ENCODE results near the gene ILKAP.

The ILKAP gene

DNA sequence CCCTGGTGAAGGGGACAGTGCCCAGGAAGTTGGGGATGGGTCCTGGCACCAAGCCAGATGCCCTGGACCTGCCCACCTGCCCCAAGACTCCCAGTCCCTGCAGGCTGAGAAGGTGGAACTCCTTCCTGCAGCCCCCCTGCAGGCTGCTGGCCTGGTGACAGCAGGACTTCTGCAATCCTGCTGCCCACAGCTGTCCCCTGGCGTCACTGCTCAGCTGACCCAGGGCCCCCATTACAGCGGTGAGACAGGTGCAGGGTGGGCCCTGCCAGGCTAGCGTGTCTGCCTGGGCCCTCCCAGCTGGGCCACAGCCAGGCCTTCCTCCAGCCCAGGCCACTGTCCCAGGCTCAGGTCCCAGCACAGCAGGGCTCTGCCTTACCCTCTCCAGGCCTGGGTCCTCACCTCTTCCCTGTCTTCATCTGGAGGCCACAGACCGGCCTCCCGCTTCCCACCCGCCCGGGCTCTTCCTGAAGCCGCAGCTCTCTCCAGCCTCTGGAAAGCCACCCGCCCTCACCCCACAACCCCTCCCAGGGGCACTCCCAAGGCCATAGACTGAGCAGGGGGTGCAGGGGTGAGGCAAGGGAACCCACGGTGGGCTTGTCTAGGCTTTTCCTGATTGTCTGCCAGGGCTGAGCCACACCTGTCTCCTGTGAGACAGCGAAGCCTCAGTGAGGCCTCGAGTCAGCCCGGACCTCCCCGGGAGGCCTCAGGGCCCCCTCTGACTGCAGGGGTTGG is 53.5 kb downstream of the ILKAP start:
- DNase-seq: peak in 1 of 2 experiments; percentile 60

DNA sequence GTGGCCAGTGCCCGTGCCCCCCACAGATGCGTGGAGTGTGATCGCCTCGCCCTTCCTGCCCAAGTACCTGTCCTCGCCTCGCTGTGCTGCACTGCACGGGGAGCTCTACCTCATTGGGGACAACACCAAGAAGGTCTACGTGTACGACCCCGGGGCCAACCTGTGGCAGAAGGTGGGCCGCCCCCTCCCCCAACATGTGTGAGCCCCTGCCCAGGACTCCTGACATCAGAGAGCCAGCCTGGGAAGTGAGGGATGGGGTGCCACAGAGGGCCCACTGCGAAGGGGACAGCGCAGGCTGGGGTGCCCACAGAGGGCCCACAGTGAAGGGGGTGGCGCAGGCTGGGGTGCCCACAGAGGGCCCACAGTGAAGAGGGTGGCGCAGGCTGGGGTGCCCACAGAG is 54.5 kb downstream of the ILKAP start:
- no peak for DNase-seq

DNA sequence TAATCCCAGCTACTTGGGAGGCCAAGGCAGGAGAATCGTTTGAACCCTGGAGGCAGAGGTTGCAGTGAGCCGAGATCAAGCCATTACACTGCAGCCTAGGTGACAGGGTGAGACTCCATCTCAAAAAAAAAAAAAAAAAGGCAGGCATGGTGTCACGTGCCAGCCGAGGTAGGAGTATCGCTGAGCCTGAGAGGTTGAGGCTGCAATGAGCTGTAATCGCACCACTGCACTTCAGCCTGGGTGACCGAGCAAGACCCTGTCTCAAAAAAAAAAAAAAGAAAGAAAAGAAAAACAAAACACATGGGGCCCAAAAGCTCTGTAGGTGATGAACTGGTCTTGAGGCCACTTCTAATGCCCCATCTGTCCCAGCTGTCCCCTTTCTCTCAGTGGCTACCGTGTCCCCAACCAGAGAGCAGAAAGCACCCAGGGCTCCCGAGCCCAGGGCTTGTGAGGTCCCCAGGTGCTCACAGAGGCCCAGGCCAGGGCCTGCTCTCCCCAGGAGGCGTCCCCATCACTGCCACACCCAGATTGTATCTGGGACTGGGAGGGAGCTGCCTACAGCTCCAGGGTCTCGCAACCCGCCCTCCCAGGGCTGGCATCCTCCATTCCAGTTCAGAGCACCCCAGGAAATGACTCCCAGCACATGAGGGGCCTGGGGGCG is 56.5 kb downstream of the ILKAP start:
- DNase-seq: no peak

DNA sequence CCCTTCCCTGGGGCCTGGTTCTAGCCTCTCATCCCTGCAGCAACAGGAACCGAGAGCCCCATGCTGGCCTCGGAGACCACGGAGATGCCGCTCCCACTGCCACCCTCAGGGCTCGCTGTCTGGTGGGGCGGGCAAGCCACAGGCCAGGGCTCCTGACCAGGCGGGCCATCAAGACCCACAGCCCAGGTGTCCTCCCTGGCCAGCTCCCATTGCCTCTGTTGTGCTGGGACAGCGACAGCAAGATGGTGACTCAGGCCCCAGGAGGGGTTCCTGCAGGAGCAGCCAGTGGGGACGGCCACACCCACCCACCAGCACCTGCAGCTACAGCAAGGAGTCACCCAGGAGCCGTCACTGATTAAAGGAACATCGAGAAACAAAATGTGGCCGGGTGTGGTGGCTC is 57.6 kb downstream of the ILKAP start:
- no peak for DNase-seq

DNA sequence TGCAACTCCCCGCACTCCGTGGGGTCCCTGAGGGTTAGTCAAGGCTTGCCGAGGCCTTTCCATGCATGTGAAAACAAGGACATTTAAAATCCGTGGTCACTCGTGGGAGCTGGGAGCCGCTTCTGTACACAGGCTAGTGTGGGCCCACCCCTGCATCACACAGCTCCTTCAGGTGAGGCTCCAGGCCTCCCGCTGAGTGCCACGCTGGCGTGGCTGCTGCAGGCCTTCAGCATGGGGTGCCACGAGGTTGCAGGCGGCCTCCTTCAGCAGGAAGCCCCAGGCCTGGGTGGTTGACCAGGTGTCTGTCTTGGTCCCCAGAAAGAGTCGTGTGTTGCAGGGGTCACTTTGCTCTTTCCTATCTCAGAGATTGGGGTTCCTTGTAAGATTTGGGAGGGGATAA is 58.4 kb downstream of the ILKAP start:
- no peak for DNase-seq

DNA sequence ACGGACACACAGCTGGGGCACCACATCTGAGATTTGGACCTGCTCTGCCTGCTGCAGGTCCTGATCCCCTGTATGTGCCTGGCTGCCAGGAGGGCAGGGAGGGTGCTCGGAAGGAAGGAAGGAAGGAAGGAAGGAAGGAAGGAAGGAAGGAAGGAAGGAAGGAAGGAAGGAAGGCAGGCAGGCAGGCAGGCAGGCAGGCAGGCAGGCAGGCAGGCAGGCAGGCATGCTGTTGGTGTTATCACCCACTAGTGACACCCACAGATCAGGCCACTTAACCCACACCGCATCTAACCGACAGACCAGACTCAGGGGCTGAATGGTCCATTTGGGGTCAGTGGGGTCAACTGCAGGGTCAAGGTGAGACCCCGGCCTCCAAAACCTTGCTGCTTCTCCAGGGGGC is 59.2 kb downstream of the ILKAP start:
- no peak for DNase-seq

DNA sequence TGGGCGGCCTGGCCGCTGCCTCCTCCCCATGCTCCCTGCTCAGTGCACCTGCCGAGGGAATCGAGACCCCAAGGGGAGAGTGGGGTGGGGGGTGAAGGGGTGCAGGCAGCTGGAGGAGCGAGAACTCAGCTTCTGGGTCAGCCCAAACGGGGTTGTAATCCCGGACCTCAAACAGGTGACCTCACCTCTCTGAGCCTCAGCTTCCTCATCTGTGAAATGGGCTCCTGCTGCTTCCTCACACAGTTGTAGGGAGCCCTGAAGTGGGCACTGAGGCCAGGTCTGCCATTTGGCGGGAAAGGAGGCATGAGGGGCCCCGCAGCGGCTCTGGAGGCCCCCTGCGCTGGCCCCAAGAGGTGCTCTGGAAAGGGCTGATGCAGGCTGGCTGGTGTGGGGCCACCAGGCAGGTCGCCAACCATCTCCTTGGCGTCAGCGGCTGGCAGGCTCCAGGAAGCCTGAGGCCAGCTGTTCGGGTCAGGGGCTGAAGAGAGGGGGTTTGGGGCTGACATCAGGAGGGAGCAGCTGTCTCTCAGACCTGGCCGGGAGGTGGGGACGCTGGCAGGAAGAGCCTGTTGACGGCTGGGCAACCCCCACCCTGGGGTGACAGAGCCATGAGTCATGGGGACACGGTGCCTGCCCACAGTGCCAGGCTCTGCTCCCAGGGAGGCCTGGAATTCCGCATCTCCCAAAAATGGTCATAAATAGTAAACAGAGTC is 60.1 kb downstream of the ILKAP start:
- peak; percentile 28 to 61 for DNase-seq

DNA sequence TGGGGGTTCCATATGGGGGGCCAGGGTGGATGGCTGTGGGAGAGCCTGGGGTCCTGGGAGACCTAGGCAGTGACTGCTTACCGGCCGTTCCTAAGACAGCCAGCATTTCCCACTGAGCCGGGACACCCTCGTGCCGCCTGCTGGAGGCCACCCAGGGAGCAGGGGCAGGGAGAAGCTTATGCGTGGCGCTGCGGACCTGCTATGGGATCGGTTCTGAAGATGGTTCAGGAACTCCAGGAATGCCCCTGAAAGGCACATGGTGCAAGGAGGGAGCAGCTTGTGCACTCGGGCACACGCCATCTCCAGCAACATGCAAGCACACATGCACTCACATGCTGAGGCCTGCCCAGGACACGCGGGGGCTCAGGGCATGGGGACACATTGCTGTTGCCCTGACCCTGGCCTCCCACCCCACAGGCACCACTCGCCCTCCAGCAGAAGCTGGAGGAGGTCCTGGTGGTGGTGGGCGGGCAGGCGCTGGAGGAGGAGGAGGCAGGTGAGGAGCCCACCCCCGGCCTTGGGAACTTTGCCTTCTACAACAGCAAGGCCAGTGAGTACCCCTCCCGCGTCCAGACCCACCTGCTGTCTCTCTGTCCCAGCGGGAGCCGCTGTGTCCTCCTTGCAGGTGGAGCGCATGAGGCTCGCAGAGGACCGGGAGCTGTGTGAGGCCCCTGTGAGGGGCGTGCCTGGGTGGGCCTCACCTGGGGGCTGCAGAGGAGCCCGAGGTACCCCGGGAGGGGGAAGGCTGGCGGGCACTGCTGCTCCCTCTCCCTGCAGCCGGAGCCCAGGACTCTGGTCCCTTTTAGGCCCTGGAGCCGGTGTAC is 60.9 kb downstream of the ILKAP start:
- DNase-seq: no peak

DNA sequence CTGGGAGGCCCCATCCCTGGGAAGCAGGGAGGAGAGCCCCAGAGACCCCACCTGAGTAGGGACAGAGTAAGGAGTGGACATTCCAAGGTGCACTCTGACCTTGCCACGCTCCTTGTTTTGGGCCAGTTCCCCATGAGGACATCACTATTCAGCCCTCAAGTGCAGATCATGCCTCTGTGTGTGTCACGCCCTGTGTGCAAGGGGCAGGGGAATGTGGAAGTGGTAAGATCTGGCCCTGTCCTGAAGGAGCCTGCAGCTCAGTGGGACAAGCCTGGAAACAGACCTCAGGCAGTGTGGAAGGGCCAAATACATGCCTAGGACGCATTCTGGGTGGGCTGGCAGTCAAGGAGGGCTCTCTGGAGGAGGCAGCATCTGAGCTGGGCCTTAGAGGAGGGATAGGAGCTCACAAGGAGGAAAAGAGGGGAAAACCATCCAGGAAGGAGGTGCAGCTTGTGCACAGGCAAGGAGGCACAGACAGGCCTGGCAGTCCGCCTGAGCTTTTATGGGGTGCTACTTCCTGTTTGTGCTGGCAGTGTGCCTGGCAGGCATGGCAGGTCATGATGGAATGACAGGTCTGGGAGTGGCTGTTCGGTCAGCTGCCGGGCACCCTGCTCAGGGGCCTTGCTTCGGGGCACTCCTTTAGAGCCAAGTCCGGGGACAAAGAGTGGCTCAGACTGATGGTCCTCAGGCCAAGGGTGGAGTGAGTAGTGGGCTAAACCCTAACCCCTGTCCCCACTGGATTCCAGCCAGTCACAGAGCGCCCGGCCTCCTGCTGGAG is 61.8 kb downstream of the ILKAP start:
- DNase-seq: peak in 1 of 2 experiments; percentile 38

DNA sequence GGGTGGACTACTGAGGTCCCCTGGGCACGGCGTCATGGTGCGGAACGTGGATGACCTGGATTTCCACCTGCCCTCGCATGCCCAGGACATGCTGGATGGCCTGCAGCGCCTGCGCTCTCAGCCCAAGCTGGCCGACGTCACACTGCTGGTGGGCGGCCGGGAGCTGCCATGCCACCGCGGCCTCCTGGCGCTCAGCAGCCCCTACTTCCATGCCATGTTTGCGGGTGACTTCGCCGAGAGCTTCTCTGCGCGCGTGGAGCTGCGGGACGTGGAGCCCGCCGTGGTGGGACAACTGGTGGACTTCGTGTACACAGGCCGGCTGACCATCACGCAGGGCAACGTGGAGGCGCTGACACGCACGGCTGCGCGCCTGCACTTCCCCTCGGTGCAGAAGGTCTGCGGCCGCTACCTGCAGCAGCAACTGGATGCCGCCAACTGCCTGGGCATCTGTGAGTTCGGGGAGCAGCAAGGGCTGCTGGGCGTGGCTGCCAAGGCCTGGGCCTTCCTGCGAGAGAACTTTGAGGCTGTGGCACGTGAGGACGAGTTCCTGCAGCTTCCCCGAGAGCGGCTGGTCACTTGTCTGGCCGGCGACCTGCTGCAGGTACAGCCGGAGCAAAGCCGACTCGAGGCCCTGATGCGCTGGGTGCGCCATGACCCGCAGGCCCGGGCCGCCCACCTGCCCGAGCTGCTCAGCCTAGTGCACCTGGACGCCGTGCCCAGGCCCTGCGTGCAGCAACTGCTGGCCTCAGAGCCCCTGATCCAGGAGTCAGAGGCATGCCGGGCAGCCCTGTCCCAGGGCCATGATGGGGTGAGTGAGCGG is 62.6 kb downstream of the ILKAP start:
- DNase-seq: no peak

DNA sequence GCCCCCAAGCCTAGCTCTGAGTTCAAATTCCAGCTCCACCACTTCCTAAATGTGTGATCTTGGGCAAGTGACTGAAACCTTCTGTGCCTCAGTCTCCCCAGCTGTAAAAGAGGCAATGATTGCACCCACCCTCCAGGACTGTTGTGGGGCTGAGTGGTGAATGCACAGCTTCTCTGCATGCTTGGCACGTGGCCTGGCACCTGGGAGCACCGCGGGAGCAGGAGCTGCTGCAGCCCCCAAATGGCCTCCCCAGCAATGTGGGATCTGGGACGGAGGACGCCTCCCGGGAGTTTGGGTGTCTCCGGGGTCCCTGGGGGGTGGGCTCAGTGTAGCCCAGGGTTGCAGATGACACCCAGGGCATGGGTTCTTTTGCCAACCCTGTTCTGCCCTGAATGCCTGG is 63.5 kb downstream of the ILKAP start:
- DNase-seq: no peak

DNA sequence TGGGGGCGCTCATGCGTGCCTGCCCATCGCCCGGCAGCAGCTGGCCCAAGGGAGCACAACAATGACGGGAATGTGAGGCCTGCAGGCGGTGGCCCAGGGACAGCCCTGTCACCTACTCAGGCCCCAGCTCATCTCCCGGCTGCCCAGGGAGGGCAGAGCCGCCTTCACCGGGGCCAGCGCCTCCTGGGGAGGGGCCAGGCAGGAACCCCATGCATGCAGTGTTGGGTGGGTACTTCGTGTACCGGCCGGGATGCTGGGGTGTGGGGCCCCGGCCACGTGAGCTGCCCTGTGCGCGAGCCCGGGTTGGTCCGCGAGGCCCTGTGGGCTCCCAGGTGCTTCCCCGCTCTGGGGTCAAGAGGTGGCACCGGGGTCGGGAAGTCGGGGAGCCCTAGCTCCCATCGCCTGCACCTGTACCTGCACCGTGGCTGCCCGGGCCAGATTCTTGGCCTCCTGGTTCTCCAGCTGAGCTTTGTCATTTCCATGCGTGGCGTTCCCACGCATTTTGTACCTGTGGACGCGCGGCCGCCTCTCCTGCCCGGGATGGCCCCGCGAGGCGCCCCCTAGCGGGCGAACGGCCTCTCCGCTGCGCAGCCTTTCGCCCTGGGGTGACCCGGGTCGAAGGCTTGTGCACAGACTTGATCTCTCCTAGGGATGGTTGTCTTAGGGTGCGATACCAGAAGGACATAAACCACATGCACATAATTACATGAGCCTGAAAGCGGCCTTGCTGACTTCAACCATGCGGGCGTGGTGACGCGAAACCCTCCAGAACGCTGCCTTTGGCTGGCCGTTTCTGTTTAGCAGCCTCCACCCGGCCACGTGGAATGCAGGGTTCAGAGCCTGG is 64.1 kb downstream of the ILKAP start:
- DNase-seq: peak in 1 of 2 experiments; percentile 17

DNA sequence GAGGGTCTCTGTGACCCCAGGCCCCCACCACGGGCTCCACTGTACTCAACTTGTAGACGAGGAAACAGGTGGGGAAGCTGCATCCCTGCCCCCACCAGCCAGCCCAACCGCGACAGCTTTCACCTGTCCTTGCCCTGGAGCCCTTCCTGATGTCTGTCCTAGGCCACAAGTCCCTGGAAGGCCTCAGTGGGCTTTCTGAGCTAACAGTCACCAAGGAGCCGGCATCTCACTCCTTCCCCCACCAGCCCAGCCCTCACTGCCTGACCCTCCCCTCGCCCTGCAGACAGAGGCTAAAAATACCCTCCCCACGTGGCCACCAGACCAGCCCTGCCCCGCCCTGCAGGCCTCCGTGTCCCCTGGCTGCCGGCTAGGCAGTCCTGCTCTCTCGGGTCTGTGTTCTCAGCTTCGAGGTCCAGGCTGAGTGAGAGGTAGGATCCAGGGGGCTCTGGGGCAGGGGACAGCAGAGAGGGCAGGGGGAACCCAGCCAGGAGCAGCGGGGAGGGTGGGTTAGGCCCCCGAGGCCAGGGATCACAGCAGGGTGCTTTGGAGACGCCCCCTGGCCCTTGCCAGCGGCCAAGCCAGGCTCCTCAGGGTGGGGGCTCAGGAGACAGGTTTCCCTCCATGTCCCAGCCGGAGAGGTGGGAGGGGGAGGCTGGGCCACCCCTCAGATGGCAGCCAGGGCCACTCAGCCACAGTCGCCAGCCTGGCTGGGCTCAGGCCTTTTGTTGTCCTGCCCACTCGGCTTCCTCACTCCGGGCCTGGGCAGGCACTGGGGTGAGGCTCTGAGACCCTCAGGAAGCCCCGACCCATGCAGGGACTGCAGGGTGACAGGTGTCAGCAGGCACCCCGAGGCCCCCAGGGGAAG is 64.9 kb downstream of the ILKAP start, which contains the start of gene KLHL30:
Gene KLHL30, plus strand, starts transcription at position 338 of the 865 bp plus-strand sequence. CDS start 2,087 bp downstream, outside the sequence.
- DNase-seq: peak; percentile 27 to 44

DNA sequence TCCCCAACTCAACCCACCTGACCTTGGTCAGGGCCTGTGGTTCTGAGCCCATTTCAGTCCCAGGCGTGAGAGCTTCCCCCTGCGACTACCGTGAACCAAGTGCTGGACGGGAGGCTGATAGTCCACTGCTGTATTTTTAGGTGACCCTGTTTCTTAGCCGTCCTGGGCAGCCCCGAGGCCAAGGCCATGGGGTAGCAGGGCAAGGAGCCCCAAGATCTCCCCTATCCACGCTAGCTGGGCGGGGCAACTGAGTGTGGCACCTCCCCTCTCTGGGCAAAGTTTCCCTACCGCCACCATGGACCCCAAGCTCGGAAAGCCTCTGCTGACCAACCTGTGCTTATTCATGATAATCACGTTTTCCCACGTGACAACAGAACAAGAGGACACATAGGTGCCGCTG is 65.6 kb downstream of the ILKAP start:
- no peak for DNase-seq

DNA sequence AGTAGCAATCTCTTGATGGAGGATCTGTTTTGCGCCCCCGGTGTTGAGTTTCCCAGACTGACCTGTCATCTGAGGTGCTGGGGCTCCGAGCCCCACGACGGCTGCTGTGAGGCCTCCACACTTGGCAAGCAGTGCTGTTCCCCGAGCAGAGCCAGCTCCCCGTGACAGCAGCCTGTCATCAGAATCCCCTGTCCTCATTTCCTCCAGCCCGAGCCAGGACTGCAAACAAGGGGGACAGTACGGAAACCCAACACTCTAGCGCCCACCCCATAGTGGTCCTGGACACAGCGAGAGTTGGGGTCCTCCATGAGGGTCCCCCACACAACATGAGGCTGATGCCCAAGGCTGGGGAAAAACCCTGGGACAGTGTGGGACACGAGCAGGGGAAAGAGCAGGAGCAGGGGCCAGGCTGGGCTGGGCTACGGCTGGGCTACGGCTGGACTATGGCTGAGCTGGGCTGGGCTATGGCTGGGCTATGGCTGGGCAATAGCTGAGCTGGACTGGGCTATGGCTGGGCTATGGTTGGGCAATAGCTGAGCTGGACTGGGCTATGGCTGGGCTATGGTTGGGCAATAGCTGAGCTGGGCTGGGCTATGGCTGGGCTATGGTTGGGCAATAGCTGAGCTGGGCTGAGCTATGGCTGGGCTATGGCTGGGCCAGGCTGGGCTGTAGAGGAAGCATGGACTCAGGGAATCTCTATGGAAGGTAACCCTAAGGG is 66.5 kb downstream of the ILKAP start:
- DNase-seq: no peak

DNA sequence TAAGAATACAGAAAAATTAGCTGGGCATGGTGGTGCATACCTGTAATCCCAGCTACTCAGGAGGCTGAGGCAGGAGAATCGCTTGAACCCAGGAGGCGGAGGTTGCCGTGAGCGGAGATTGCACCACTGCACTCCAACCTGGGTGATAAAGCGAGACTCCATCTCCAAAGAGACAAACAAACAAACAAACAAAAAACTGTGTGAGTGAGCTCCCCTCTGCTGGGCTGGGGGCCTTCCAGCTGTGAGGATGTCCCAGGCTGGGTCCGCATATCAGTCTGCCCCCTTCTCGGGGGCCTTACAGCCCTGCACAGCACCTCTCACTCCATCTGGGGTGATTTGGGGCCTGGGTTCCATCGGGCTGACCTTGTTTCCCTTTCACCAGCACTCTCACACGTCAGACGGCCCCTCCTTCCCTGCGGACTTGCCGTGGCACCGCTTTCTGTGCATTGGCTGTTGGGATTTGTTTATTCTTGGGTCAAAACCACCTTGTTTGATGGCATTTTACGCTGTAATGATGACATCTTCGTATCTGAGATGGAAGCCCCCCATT is 67.8 kb downstream of the ILKAP start:
- DNase-seq: no peak

DNA sequence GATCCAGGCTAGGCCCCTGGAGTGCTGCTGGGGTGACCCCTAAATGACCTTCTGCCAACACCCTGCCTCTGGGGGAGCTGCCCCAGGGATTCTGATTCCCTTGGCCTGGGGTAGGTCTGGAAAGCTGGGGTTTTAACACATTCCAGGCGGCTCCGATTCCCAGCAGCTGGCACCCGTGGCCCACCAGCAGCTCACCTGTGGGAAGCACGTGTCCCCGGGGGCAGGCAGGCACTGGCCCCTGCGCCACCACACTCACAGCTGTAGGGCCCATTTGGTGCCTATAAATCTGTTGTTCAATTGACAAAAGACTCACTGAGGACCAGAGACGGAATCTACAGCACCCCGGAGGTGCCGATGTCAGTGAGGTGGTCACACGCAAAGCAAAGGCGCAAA is 69.1 kb downstream of the ILKAP start:
- DNase-seq: no peak
